Activated T-cell treated with anti-CD3 and anti-CD28 coated beads for 1 hour (primary cell): ENCODE data around the gene COL5A2.

Experiments
- DNase-seq: peaks from one replicate; pipeline ENCODE4 v3.0.0-alpha.2; 2020; ENCODE audit warnings: low read depth

The COL5A2 gene

GRCh38 chr2:188997263-188997662, 182.3 kb downstream of the COL5A2 start:
- no peak for DNase-seq

- DNase-seq, result no peak
These were observed 186.3 kb downstream of the COL5A2 start for GRCh38 chr2:188993247-188993646.

- no peak for DNase-seq
These were observed 192.7 kb downstream of the COL5A2 start for GRCh38 chr2:188986839-188987238.

- DNase-seq, result no peak
These were observed 194.9 kb downstream of the COL5A2 start for GRCh38 chr2:188984680-188985079.

- DNase-seq, result no peak
These were observed 195.5 kb downstream of the COL5A2 start for GRCh38 chr2:188984065-188984491.

- no peak for DNase-seq
These were observed 196.0 kb downstream of the COL5A2 start for GRCh38 chr2:188983427-188984064.
